Measurements from ENCODE around the gene BRD4. TPM values are rescaled to one million over a fixed set of nuclear protein-coding genes. Genes with fewer than 3 reads are reported as not detected.

The BRD4 gene
- total and polyA plus RNA-seq, 2 of the 13 experiments (the other 11 are each of a cell fraction or from before 2014, with no cell fraction given), result 10.5 to 11.4 TPM

DNA sequence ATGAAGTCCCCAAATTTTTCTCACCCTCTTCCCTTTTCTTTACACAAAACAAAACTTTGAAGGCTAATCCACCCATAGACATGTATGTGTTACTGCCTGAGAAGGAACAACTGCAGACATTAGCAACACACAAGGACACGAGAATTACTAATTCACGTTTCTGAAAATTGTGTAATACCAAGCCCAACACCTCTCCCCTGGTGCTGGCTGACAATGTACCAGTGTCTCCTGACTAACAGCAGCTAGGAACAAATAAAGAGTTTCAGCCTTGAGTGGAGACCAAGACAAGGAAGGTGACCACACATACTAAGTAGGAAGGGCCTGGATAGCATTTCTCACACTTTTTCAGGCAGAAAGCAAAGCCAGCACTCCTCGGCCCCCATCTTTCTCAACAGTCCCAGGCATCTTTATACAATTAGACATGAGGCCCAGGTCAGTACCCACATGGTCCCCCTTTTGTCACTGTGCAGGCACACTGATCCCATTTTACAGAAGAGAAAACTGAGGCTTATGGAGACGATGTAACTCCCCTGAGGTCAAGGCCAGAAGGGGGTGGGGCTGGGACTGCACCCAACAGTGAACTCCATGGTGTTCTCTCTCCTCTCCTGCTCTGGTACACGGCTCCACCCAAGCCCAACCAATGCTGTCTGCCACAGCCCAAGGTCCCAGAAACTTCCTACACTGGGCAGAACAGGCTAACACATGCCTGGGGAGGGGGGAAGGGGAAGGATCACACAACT lies 8.7 kb downstream of the BRD4 start (continued):
- TF ChIP-seq, protein P1, sequence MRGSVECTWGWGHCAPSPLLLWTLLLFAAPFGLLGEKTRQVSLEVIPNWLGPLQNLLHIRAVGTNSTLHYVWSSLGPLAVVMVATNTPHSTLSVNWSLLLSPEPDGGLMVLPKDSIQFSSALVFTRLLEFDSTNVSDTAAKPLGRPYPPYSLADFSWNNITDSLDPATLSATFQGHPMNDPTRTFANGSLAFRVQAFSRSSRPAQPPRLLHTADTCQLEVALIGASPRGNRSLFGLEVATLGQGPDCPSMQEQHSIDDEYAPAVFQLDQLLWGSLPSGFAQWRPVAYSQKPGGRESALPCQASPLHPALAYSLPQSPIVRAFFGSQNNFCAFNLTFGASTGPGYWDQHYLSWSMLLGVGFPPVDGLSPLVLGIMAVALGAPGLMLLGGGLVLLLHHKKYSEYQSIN (CRISPR knock-in tag; IDR thresholded peaks at IDR 0.05; ENCODE audit: borderline replicate concordance), result no peak
- TF ChIP-seq REXO4 (CRISPR knock-in tag; IDR thresholded peaks at IDR 0.05; ENCODE audit: borderline replicate concordance) (no peak), EP300 (IDR thresholded peaks at IDR 0.05; ENCODE audit: low read depth in 2 of 2, low read length in 2 of 2) (no peak), EP300 (CRISPR knock-in tag; IDR thresholded peaks at IDR 0.05; ENCODE audit: borderline replicate concordance) (no peak), ELF4 (CRISPR knock-in tag; IDR thresholded peaks at IDR 0.05; ENCODE audit: borderline replicate concordance) (no peak), CEBPG (CRISPR knock-in tag; IDR thresholded peaks at IDR 0.05) (peak; percentile 68), ZBTB20 (CRISPR knock-in tag; IDR thresholded peaks at IDR 0.05; ENCODE audit: borderline replicate concordance, low read depth) (no peak), ZNF563 (CRISPR knock-in tag; IDR thresholded peaks at IDR 0.05) (no peak), DNMT1 (CRISPR knock-in tag; IDR thresholded peaks at IDR 0.05) (no peak), SMARCE1 (IDR thresholded peaks at IDR 0.05; ENCODE audit: borderline replicate concordance) (no peak), ZNF615 (CRISPR knock-in tag; IDR thresholded peaks at IDR 0.05; ENCODE audit: borderline replicate concordance) (no peak), ZNF333 (CRISPR knock-in tag; IDR thresholded peaks at IDR 0.05; ENCODE audit: borderline replicate concordance) (no peak), SRF (IDR thresholded peaks at IDR 0.05; ENCODE audit: low read depth, low read length) (no peak), MEIS2 (CRISPR knock-in tag; IDR thresholded peaks at IDR 0.05) (no peak), ZNF570 (CRISPR knock-in tag; IDR thresholded peaks at IDR 0.05; ENCODE audit: borderline replicate concordance) (no peak), ZNF772 (CRISPR knock-in tag; IDR thresholded peaks at IDR 0.05) (no peak), NONO (IDR thresholded peaks at IDR 0.05) (no peak), NONO (CRISPR knock-in tag; conservative IDR thresholded peaks at IDR 0.05) (no peak), PHB2 (IDR thresholded peaks at IDR 0.05; ENCODE audit: partially characterized antibody) (no peak), ZNF329 (CRISPR knock-in tag; IDR thresholded peaks at IDR 0.05; ENCODE audit: low read depth) (no peak)
- TF ChIP-seq, protein P2, sequence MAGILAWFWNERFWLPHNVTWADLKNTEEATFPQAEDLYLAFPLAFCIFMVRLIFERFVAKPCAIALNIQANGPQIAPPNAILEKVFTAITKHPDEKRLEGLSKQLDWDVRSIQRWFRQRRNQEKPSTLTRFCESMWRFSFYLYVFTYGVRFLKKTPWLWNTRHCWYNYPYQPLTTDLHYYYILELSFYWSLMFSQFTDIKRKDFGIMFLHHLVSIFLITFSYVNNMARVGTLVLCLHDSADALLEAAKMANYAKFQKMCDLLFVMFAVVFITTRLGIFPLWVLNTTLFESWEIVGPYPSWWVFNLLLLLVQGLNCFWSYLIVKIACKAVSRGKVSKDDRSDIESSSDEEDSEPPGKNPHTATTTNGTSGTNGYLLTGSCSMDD (CRISPR knock-in tag; IDR thresholded peaks at IDR 0.05), result no peak
- TF ChIP-seq, protein P3, sequence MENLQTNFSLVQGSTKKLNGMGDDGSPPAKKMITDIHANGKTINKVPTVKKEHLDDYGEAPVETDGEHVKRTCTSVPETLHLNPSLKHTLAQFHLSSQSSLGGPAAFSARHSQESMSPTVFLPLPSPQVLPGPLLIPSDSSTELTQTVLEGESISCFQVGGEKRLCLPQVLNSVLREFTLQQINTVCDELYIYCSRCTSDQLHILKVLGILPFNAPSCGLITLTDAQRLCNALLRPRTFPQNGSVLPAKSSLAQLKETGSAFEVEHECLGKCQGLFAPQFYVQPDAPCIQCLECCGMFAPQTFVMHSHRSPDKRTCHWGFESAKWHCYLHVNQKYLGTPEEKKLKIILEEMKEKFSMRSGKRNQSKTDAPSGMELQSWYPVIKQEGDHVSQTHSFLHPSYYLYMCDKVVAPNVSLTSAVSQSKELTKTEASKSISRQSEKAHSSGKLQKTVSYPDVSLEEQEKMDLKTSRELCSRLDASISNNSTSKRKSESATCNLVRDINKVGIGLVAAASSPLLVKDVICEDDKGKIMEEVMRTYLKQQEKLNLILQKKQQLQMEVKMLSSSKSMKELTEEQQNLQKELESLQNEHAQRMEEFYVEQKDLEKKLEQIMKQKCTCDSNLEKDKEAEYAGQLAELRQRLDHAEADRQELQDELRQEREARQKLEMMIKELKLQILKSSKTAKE (CRISPR knock-in tag; IDR thresholded peaks at IDR 0.05; ENCODE audit: borderline replicate concordance), result no peak
- TF ChIP-seq, protein P4, sequence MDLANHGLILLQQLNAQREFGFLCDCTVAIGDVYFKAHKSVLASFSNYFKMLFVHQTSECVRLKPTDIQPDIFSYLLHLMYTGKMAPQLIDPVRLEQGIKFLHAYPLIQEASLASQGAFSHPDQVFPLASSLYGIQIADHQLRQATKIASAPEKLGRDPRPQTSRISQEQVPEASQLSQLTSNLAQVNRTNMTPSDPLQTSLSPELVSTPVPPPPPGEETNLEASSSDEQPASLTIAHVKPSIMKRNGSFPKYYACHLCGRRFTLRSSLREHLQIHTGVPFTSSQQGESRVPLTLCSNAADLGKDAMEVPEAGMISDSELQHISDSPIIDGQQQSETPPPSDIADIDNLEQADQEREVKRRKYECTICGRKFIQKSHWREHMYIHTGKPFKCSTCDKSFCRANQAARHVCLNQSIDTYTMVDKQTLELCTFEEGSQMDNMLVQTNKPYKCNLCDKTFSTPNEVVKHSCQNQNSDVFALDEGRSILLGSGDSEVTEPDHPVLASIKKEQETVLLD (CRISPR knock-in tag; IDR thresholded peaks at IDR 0.05; ENCODE audit: low read depth), result no peak
- TF ChIP-seq, protein P5, sequence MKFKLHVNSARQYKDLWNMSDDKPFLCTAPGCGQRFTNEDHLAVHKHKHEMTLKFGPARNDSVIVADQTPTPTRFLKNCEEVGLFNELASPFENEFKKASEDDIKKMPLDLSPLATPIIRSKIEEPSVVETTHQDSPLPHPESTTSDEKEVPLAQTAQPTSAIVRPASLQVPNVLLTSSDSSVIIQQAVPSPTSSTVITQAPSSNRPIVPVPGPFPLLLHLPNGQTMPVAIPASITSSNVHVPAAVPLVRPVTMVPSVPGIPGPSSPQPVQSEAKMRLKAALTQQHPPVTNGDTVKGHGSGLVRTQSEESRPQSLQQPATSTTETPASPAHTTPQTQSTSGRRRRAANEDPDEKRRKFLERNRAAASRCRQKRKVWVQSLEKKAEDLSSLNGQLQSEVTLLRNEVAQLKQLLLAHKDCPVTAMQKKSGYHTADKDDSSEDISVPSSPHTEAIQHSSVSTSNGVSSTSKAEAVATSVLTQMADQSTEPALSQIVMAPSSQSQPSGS (CRISPR knock-in tag; IDR thresholded peaks at IDR 0.05), result no peak
